Subcutaneous abdominal adipose tissue (tissue), 5 donors: ENCODE measurements around the gene RIC8B.

Experiments used
- H3K27ac ChIP-seq: one replicate; pipeline ENCODE4 v1.7.0; 2013; ENCODE audit warnings: low read depth, mild to moderate bottlenecking, inconsistent platforms, low read length, moderate library complexity
- H3K27me3 ChIP-seq, 5 donors: one replicate each; pipeline ENCODE4 v1.7.0; 2013; ENCODE audit warnings: low read length in 5 of 5, inconsistent platforms in 1 of 5; ENCODE audit not compliant: control insufficient read depth in 5 of 5, insufficient read depth in 4 of 5
- H3K36me3 ChIP-seq, 5 donors: one replicate each; pipeline ENCODE4 v1.7.0; 2013; ENCODE audit warnings: low read length in 5 of 5; ENCODE audit not compliant: control insufficient read depth in 5 of 5, insufficient read depth in 5 of 5
- H3K4me1 ChIP-seq, 5 donors: one replicate each; pipeline ENCODE4 v1.7.0; 2013; ENCODE audit warnings: low read length in 5 of 5, mild to moderate bottlenecking in 3 of 5, moderate library complexity in 1 of 5; ENCODE audit not compliant: control insufficient read depth in 5 of 5, insufficient read depth in 5 of 5
- H3K4me3 ChIP-seq, 5 donors: one replicate each; pipeline ENCODE4 v1.7.0; 2013; ENCODE audit warnings: low read length in 5 of 5, low read depth in 1 of 5
- H3K9ac ChIP-seq, 5 donors: one replicate each; pipeline ENCODE4 v1.7.0; 2013; ENCODE audit warnings: low read length in 5 of 5, mild to moderate bottlenecking in 4 of 5, moderate library complexity in 3 of 5
- H3K9me3 ChIP-seq, 5 donors: one replicate each; pipeline ENCODE4 v1.7.0; 2013; ENCODE audit warnings: low read length in 5 of 5; ENCODE audit not compliant: control insufficient read depth in 5 of 5
- donor health status: healthy.
- donor health status: healthy.
- donor health status: healthy.
- donor health status: healthy.
- donor health status: healthy.

RIC8B gene

DNA sequence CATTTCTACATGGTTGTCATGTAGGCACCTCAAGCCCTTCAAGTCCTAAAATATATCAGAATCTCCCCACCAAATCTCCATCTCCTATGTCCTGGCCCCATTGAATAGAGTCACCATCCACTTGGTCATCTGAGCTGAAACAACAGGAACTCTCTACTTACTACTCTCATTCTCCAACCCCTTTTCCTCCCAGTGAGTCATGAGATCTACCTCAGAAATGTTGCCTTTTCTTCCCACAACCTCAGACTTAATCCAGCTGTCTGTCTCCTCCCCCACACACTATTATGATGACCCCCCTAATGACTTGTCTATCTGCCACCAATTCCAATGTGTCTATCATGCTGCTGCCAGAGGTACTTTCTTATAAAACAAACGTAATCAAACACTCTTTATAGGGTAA lies 108.9 kb downstream of the RIC8B start:
- H3K36me3 ChIP-seq, result peaks cover 26 to 79% (median 57%) of the 10 kb centered on the region in 5 donors
- no peak overlapping the region for H3K27ac ChIP-seq
- H3K9me3 ChIP-seq, result no peaks in the 10 kb centered on the region
- no peak overlapping the region for H3K9ac ChIP-seq
- no peak overlapping the region for H3K4me3 ChIP-seq
- no peaks in the 10 kb centered on the region for H3K4me1 ChIP-seq
- no peaks in the 10 kb centered on the region for H3K27me3 ChIP-seq

DNA sequence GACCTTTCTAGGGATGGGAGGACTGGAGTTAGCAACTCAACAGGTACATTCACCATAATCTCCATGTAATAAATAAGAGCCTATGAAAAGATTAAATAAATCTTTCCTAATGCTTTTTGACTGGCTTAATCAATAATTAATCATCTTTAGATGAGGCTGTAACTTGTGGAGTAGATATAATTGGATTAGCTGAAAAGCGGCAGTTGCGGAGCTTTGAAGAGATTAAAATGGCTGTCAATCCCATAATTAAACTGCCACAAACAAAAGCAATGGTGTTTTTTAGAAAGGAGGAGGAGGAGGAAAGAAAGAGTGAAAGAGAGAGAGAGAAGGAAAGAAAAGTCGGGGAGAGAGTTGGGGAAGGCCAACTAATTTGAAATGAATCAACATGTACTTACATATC lies 110.5 kb downstream of the RIC8B start:
- Histone ChIP-seq H3K9ac (no peak overlapping the region), H3K27me3 (no peaks in the 10 kb centered on the region), H3K27ac (no peak overlapping the region), H3K4me3 (no peak overlapping the region), H3K4me1 (no peaks in the 10 kb centered on the region), H3K9me3 (no peaks in the 10 kb centered on the region), H3K36me3 (peaks cover 26 to 73% (median 53%) of the 10 kb centered on the region in 5 donors)

GRCh38 chr12:106885541-106886249 lies 111.2 kb downstream of the RIC8B start:
- Histone ChIP-seq H3K4me1 (no peaks in the 10 kb centered on the region), H3K9me3 (no peaks in the 10 kb centered on the region), H3K27ac (no peak overlapping the region), H3K9ac (no peak overlapping the region), H3K4me3 (no peak overlapping the region), H3K36me3 (peaks cover 26 to 71% (median 48%) of the 10 kb centered on the region in 5 donors), H3K27me3 (no peaks in the 10 kb centered on the region)

- peaks cover 26 to 60% (median 42%) of the 10 kb centered on the region in 5 donors for H3K36me3 ChIP-seq
- no peak overlapping the region for H3K27ac ChIP-seq
- no peaks in the 10 kb centered on the region for H3K27me3 ChIP-seq
- no peak overlapping the region for H3K4me3 ChIP-seq
- no peaks in the 10 kb centered on the region for H3K4me1 ChIP-seq
- no peaks in the 10 kb centered on the region for H3K9me3 ChIP-seq
- no peak overlapping the region for H3K9ac ChIP-seq
Measured at GRCh38 chr12:106886932-106887331, 112.5 kb downstream of the RIC8B start.

DNA sequence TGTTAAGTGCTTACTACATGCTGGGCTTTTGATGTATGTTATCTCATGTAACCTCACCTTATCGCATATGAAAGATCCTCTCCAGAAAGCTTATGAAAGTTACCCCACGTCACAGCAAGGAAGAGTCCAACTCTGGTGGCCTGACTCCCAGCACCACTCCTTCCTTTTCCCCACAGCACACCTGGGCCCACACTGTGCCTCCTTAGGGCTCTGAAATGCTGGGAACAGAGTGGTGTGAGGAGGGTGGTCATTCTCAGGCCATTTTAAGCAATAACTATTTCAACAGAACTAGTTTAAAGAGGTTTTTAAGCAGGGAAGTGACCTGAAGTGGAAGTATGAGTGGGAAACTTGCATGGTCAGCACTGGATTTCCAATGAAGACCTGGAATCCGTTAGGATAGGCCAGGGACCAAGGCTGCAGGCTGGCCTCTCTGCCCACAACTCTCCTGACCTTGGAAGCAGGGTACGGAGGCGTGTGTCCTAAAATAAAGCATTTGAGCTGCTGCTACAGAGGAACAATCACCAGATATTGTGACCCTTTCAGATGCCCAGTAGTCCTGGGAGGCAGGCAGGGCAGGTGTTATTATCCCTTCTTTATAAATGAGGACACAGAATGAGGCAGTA lies 114.0 kb downstream of the RIC8B start:
- H3K4me1 ChIP-seq, result no peaks in the 10 kb centered on the region
- H3K27ac ChIP-seq, result no peak overlapping the region
- peaks cover 21 to 46% (median 30%) of the 10 kb centered on the region in 5 donors for H3K36me3 ChIP-seq
- H3K9me3 ChIP-seq, result no peaks in the 10 kb centered on the region
- H3K4me3 ChIP-seq, result no peak overlapping the region
- peaks cover 0 to 1% (median 0%) of the 10 kb centered on the region in 5 donors for H3K27me3 ChIP-seq
- no peak overlapping the region for H3K9ac ChIP-seq

- peaks cover 0 to 5% (median 0%) of the 10 kb centered on the region in 5 donors for H3K27me3 ChIP-seq
- H3K9ac ChIP-seq, result no peak overlapping the region
- H3K9me3 ChIP-seq, result no peaks in the 10 kb centered on the region
- H3K4me3 ChIP-seq, result no peak overlapping the region
- H3K36me3 ChIP-seq, result peaks cover 14 to 38% (median 24%) of the 10 kb centered on the region in 5 donors
- no peak overlapping the region for H3K27ac ChIP-seq
- H3K4me1 ChIP-seq, result no peaks in the 10 kb centered on the region
Measured at GRCh38 chr12:106889326-106889725, 114.8 kb downstream of the RIC8B start.

- H3K4me1 ChIP-seq, result no peaks in the 10 kb centered on the region
- H3K27me3 ChIP-seq, result peaks cover 0 to 5% (median 0%) of the 10 kb centered on the region in 5 donors
- no peak overlapping the region for H3K4me3 ChIP-seq
- peaks cover 14 to 30% (median 21%) of the 10 kb centered on the region in 5 donors for H3K36me3 ChIP-seq
- H3K27ac ChIP-seq, result no peak overlapping the region
- H3K9ac ChIP-seq, result no peak overlapping the region
- H3K9me3 ChIP-seq, result no peaks in the 10 kb centered on the region
Measured at GRCh38 chr12:106889950-106890626, 115.6 kb downstream of the RIC8B start.

DNA sequence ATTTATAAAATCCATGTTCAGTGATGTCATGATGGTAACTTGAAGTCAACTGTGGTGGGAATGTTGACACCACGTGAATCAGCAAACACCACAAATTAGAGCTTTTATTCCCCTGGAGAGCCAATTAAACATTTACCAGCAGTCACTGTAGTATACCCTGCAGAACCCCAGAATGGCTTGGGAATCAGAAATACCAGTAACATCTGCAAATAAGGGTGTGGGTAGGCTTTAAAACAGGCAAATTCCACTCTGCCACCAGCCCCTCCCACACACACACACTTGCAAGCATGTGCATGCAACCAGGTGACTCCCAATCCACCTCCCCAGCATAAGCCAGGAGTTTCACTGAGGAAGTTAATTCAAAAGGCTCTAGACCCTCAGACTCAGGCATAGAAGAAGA lies 117.6 kb downstream of the RIC8B start:
- Histone ChIP-seq H3K4me3 (no peak overlapping the region), H3K36me3 (peaks cover 6 to 17% (median 13%) of the 10 kb centered on the region in 5 donors), H3K9me3 (no peaks in the 10 kb centered on the region), H3K27ac (no peak overlapping the region), H3K9ac (no peak overlapping the region), H3K27me3 (peaks cover 0 to 5% (median 0%) of the 10 kb centered on the region in 5 donors), H3K4me1 (no peaks in the 10 kb centered on the region)

DNA sequence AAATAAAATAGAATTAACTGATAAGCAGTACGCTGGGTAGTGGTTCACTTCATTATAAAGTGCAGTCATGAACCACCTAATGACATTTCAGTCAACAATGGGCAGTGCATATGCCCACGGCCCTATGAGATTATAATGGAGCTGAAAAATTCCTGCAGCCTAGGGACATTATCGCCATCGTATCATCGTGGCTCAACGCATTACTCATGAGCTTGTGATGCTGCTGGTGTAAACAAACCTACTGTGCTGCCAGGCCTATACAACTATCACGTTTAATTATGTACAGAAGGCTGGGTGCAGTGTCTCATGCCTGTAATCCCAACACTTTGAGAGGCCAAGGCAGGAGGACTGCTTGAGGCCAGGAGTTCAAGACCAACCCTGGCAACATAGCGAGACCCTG lies 119.0 kb downstream of the RIC8B start:
- Histone ChIP-seq H3K27me3 (peaks cover 0 to 5% (median under 1%) of the 10 kb centered on the region in 5 donors), H3K4me1 (no peaks in the 10 kb centered on the region), H3K9me3 (no peaks in the 10 kb centered on the region), H3K27ac (no peak overlapping the region), H3K9ac (no peak overlapping the region), H3K36me3 (peaks cover 0 to 4% (median 2%) of the 10 kb centered on the region in 5 donors), H3K4me3 (no peak overlapping the region)

- Histone ChIP-seq H3K9me3 (no peaks in the 10 kb centered on the region), H3K27me3 (peaks cover 0 to 16% (median 6%) of the 10 kb centered on the region in 5 donors), H3K4me1 (no peaks in the 10 kb centered on the region), H3K4me3 (no peak overlapping the region), H3K9ac (no peak overlapping the region), H3K27ac (no peak overlapping the region), H3K36me3 (peaks cover 0 to 2% (median 0%) of the 10 kb centered on the region in 5 donors)
Measured at GRCh38 chr12:106894774-106895173, 120.3 kb downstream of the RIC8B start.
